GM21737 (cell line): Measurements from ENCODE around the gene EFCAB14.
"Not testable (repeated sequence)": the region's sequence is repeated elsewhere in the genome, so short reads cannot be mapped to it uniquely, and the experiment has no call there.

Source experiments
- ATAC-seq: cut with Tn5 transposase; IDR thresholded peaks from one replicate; pipeline ENCODE4 v1.9.1; 2021; ENCODE audit warnings: mild to moderate bottlenecking, moderate library complexity; ENCODE audit not compliant: unreplicated experiment

Gene EFCAB14

DNA sequence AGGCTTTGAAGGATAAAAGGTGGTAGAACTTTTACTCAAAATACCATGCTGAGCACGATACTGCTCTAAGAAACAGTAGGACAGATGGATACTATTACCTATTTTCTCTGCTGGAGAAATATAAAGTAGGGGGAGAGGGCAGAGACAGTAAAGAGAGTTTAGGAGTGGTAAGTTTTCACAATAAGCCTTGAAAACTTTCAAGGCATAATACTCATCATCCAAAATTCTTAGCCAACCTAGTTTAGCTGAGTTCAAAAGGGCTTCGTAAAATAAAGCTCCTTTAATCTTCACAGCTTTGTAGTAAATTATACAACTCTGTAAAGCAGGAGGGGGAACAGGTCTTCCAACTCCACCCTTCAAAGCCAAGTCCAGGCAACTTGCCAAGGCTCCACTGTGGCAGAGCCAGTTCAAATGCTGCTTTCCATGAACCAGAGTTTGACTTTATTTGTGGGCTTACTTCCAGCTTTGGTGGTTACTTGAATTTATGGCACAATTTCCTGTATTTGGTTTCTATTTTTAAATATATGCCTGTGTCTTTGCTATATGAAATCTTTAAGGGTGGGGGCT is 31.7 kb downstream of the EFCAB14 start:
- ATAC-seq, result no peak

DNA sequence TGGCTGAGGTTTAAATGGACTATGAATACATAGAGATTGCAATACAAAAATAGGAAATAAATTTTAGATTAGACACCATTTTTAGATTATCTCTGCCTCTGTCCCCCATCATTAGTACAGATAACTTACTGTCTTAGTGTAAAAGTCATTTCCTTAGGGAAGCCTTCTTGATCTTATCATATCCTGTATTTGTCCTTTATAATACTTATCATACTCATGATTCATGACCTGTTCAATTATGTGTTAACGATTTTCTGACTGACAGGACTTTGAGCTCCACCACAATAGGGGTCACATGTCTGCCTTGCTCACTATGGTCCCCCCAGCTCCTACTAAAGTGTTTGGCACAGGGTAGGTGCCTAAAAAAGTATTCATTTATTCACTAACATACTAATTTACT is 32.7 kb downstream of the EFCAB14 start:
- ATAC-seq, result no peak

DNA sequence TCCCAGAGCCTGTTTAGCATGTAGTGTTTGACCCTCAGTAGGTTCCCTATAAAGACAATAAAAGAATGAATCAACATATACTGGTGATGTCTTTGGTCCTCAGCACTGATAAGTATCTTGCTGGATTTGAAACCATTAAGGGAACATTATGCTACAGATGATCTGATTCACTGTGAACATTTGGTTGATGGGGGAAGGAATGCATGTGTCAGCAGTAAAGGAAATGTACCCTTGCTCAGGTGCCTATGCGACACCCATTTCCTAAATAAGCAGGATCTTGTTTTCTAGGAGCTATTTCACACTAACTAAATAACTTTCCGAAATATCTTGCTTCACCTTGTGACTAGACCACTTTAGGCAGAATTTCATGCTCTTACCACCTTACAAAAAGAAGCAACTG is 34.2 kb downstream of the EFCAB14 start:
- no peak for ATAC-seq

DNA sequence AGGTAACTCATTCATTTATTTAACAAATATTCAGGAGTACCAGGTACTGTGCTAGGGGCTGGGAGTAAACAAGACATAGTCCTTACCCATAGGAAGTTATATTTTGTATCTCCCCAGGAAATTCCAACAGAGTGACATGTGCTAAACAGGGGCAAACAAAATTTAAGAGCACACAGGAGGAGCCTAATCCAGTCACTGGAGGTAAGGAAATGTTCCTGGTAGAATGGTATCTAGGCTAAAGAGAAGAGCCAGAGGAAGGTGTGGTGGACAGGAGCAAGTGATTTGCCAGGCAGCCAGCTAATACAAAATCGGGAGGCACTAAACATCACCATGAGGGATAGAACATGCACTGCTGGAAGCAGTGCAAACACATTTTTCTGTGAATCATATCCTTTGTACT is 36.9 kb downstream of the EFCAB14 start:
- ATAC-seq, result no peak

DNA sequence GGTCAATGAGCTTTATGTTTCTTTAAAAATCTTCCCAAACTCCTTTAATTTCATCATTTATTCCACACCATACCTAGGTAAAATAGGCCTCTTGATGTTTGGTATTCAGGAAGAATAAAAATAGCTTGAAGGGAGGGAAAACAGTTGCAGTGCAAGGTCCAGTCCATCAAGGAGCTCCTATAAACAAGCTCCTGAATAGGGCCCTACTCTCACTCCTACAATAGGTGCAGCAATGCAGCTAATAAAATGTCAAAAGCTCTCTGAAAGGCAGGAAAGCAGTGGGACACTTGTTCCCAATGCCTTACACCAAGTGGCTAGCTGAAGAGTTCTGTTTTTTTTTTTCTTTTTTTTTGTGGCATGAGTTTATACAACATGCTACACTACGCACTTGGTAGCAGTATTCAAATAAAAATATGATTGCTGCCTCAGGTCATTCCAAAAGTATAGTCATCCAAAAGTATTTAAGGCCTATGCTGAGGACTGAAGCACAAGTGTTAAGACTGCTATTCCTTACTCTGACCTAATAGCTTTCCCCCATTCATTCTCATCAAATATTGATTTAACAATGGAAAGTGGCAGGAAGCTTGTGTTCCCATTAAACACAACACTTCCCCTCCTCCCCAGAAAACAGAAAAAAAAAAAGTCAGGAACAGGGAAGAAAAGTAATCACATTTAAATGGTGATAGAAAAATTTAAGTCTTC is 37.4 kb downstream of the EFCAB14 start:
- no peak for ATAC-seq

DNA sequence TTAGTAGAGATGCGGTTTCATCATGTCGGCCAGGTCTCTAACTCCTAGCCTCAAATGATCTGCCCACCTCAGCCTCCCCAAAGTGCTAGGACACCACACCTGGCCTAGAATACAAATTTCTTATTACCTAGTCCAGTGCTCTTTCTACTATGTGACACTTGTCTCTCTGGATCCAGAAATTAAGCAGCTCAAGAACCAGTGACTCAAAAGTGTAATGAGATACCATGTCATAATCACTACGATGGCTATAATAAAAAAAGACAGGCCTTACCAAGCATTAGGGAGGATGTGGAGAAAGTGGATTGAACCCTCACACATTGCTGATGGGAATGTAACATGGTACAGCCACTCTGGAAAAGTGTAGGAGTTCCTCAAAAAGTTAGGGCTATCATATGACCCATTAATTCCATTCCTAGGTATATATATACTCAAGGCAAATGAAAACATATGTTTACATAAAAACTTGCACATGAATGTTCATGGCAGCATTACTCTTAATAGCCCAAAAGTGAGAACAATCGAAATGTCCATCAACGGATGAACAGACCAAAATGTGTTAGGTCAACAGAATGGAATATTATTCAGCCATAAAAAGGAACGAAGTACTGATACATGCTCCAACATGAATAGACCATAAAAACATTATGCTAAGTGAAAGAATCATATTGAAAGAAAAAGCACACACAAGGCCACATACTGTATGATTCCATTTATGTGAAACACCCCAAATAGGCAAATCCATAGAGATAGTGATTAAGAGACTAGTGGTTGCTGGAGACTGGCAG is 38.9 kb downstream of the EFCAB14 start:
- no peak for ATAC-seq

DNA sequence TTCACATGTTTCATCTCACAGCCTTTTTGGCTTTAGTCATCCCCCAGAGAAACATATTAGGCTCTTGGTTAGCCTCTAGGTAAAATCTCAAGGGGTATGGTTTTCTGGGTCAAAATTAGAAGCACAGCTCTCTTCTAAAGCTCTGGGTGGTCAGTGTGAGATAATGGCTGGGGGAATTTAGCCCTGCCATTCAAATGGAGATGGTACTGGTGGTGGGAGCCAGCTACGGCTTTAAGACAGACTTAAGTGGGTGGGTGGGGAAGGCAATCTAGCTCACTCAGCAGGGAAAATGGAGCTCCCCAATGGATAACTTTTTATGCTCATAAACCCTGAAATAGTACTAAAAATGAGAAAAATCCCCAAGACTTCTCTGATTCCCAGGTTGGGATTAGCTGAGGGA is 41.6 kb downstream of the EFCAB14 start:
- ATAC-seq, result no peak

DNA sequence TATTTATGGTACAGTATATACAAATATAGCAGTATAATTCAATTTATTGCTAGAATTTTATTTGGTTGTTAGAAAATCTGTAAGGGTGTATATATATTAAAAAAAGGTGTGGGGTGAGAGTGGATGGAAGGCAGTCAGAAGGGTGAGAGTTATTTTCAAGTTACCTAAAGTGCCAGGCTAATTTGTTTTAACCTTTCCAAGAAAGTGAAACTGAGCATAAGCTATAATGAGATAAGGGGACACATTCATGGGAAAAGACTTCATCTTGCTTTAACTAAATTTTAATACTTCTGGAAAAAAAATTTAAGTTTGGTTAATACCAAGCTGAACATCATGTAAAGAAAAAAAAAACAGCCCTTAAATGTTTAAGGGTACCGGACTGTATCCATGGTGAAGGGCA is 42.4 kb downstream of the EFCAB14 start:
- ATAC-seq, result no peak

DNA sequence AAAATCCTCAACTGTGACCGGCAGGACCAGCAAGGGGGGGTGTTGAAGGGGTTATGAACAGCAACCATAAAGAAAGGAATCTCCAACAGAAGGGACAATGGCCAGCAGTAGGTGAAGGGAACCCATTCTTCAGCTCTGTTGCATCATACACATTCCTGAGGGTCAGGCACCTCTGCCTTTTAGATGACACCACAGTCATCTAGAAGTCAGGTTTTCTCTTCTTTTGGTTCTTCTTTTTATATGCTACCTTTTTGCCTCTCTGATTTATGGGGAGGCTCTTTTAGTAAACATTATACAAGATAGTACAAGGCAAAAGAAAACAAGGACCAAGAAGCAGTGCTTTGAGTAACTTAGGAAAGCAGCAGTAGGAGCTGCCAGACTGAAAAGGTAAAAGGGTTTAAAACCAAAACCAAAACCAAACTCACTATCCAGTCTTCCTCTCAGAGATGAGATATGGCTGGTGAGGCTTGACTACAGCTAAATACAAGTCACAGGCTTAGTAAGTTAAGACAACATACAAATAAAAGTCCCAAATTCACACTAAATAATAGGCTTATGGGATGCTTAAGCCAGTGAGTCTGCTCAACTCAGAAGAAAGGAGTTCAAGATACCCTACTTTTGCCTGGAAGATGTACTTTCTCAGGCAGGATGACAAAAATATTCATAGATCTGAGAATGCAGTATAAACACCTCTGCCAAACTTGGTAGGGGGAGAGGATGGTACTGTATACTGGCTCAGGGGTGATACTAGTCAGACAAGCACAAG is 43.2 kb downstream of the EFCAB14 start:
- ATAC-seq, result peak; percentile 75

DNA sequence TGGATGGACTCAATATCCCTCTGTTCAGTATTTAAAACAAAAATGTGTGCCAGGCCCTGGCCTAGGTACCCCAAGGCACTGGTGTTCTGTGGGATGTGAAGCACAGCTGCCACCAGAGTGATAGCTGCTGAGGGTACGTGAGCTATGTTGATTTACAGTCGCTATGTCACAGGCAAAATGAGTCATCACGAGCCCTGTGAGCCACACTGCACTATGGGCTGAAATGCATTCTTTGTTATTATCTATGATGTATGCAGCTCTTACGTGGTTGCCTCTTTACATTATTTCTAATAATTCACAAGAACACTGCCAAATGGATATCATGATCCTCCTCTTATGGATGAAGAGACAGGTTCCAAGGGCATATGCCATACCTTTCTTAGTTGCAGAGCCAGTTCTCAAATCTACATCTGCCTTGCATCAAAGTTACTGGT is 45.1 kb downstream of the EFCAB14 start:
- no peak for ATAC-seq

DNA sequence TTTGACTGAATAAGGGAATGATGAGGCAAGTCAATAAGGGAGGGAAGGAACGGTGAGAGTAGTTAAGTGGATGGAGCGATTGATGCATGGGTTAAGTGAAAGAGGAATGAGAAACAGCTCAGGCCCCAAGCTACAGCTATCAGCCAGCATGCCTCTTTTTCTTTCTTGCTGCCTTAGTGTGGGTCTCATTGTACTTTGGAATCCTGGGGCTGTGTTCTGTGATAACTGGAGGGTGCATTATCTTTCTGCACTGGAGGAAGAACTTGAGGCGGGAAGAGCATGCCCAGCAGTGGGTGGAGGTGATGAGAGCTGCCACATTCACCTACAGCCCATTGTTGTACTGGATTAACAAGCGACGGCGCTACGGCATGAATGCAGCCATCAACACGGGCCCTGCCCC is 46.2 kb downstream of the EFCAB14 start:
- ATAC-seq, result no peak

DNA sequence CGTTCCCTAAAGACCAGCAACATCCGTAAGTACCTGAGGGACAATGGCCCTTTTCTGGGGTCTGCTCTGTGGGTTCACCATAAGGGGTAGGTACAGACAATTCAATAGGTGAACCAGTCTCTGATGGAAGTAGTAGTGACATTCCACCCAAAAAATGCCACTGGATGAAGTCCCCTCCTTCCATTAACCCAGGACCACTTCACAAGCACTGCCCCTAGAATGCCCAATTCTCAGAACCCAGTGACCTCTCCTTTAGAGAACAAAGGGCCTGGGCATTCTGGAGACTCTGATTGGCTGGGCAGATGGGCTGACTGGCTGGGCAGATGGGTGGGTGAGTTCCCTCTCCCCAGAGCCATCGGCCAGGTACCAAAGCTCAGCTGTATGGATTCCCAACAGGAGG is 47.4 kb downstream of the EFCAB14 start, which contains the start of gene TEX38:
Gene TEX38, plus strand, starts transcription at position 301 of the 400 bp plus-strand sequence. Its CDS starts 81 bp downstream, at position 382.
- ATAC-seq, result no peak

DNA sequence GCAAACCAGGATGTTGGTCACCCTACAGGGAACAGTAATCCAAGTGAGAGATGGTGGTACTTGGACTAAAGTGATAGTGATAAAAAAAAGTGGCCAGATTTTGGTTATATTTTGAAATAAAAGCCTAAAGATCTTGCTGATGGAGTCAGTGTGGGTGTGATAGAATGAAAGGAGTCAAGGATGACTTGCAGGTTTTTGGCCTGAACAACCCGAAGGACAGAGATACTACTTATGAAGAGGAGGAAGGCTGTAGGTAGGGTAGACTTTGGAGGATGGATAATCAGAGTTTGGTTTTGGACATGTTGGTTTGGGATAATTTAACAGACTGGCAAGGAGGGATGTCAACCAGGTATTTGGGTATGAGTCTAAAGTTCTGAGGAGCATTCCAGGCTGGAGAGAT is 48.8 kb downstream of the EFCAB14 start:
- no peak for ATAC-seq

DNA sequence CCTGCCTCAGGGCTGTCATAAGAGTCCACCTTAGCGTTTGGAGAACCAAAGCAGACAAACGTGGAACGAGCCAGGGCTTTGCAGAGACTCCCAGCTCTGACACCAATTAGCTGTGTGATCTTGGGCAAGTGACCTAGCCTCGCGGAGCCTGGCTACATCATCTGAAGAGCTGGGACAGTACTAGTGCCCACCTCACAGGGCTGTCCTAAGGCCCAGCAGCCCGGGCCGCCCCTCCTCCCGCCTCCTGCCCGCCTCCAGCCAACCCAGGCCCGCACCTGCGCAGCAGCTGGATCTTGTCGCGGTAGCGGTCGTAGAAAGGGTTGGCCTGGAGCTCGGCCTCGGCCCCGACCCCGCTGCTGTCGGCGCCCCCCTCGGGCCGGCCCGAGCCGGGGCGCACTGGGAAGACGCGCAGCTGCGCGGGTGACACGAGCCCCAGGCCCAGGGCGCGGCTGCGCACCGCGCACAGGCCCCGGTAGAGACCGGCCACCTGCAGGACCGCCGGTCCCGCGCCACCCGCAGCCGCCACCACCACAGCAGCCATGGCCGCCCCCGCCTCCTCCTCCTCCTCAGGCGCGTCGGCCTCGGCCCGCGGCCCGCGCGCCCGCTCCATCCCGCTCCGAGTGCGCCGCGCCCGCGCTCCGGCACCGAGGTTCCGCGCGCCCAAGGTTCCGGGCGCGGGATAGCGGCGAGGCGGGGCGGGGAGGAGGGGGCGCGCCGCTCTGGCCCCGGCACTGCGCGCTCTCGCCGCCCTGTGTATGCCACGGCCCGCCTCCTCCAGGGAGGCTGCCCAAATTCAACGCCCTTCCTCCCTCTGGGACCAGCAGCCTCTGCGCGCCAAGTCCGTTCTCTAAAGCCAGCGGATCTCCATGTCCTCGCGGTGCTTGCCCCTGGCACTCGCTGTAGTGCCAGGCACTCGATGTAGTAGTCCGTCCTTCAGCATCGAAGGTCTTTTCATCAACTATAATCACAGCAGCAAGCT is 50.8 kb downstream of the EFCAB14 start, which contains the start of gene ATPAF1:
Gene ATPAF1, minus strand, starts transcription at position 583 of the 979 bp plus-strand sequence. Its CDS starts 42 bp downstream, at position 541.
- ATAC-seq, result peak; percentile 81

DNA sequence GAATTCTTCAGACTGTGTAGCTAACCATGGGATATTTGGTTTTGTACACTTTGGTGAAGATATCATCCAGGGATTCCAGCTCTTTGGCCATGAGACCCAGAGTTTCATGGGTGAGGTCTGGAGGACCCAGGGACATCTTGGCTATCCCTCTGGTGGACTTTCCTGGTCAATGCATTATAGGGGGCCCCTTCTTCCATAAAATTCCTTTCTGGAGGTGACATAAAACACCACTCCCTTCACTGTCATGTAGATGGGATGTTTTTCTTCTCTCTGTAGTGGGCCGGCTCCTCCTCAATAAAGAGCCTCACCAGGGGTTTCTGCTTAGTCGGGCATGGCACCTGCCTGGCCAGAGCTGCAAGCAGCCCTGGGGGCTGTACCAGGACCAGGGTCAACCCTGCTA is 52.9 kb downstream of the EFCAB14 start:
- ATAC-seq, result no peak

DNA sequence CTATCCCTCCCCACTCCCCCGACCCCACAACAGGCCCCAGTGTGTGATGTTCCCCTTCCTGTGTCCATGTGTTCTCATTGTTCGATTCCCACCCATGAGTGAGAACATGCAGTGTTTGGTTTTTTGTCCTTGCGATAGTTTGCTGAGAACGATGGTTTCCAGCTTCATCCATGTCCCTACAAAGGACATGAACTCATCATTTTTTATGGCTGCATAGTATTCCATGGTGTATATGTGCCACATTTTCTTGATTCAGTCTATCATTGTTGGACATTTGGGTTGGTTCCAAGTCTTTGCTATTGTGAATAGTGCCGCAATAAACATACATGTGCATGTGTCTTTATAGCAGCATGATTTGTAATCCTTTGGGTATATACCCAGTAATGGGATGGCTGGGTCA is 56.0 kb downstream of the EFCAB14 start:
- ATAC-seq, result not testable (repeated sequence)

DNA sequence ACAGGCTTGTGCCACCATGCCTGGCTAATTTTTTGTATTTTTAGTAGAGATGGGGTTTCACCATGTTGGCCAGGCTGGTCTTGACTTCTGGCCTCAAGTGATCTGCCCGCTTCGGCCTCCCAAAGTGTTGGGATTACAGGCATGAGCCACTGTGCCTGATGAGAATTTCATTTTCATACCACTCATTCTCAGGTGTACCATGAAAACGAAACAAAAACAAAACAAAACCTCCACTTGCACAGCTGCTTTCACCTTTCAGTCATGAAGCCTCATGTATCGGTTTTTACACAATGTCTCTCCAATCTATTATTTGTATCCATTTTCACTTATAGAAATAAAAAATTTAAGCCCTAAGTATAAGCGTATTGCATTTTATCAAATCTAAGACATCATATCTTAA is 58.8 kb downstream of the EFCAB14 start:
- peak; percentile 62 for ATAC-seq

DNA sequence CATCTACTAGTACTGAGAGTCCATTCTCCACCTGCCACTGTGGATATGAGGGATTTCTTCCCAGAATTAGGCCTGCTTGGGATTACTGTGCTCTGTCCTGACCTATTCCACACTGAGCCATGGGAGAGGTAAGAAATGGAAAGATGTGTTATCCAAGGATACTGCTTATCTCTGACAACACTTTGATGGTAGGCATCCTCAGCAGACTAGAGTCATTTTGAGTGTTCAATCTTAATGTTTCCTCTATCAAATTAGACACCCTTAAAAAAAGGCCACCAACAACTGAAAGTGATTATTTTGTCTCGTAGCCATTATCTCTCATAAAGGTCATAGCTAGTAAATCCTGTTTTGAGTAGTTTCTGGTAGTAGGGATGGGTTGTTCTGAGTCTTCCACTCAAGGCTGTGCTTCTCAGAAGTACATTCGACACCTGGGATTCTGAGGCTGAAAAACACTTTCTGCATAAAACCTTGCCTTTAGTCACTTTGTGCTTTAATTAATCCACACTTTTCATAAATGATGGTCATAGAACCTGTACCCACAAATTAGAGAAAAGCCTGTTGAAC is 59.5 kb downstream of the EFCAB14 start:
- ATAC-seq, result no peak

DNA sequence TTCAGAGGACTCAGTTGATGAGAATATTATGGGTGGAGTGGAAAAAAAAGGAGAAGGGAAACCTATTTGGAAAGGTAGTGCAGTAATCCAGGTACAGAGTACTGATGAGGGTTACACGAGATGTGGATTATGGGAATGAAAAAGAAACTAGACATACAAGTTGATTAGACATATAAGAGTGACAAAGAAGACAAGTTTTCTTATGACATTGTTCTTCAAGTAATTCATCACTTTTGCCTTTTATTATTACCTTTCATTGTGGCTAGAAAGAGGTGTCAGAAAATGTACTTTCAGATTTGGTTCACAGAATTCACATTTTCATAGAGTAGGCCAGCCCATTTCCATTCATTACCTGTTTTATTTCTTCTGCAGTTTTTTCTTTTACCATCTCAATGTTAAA is 61.1 kb downstream of the EFCAB14 start:
- no peak for ATAC-seq

DNA sequence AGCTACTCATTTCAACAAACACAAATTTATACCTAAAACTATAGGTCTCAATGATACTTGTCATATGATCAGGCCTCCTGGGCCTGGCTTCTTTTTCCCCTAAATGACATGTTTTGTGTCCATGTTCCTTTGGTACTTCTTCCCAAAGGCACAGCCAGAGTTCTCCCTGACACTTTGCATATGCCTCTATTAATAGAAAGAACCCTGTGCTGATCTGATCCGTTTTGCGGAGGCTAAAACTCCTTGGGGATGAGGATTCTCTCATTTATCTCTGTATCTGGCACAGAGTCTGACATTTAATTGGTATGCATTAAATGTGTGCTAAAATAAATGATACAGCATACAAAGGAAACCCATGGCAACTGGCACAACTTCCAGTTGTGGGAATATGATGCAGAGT is 62.3 kb downstream of the EFCAB14 start:
- ATAC-seq, result no peak
